Skeletal muscle cell (primary cell): ENCODE data around the gene RS1.

Source experiments
- DNase-seq: peaks from one replicate; pipeline ENCODE4 v3.0.0-alpha.2; 2010; ENCODE audit warnings: low read depth
- H3K4me3 ChIP-seq: 2 replicates; pipeline ENCODE4 v1.5.1; 2011; ENCODE audit warnings: low read depth, mild to moderate bottlenecking, control low read depth, low read length, moderate library complexity

RS1 gene

DNA sequence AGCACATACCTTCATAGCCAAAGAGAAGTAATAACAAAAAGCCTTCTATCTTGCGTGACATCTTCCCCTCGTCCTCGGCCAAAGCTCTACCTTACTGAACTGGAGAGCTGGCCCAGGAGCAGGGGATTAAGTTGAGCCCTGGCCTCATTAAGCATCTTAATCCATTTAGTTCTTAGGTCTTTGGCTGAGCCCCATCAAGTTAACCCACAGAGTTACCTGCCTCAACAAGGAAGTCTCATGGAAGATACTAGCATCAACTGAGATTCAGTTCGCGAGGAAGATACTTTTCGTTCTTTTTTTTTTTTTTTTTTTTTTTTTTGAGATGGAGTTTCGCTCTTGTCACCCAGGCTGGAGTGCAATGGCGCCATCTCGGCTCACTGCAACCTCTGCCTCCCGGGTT lies at the start of gene RS1:
TSS of gene RS1 (minus strand) at position 101 of the 400 bp plus-strand sequence. CDS start at position 61, 40 bp downstream.
- no peak for DNase-seq
- H3K4me3 ChIP-seq = no peak within 1 kb of the TSS

DNA sequence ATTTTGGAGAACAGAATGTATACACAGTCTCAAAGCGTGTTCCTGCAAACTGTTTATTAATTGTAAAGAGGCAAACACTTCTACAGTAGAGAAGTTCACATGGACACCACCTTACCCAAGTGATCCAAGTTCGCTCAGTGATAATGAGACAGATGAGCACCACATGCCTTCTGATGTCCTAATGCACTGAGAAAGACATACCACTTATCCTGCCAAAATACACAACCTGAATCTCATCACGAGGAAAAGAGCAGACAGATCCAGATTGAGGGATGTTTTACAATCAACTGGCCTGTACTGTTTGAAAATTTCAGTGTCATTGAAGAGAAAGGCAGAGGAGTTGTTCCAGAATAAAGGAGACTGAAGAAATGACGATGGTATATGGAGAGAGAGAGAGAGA lies 47.9 kb upstream of the RS1 start:
- no peak overlapping the region for H3K4me3 ChIP-seq
- DNase-seq = no peak

DNA sequence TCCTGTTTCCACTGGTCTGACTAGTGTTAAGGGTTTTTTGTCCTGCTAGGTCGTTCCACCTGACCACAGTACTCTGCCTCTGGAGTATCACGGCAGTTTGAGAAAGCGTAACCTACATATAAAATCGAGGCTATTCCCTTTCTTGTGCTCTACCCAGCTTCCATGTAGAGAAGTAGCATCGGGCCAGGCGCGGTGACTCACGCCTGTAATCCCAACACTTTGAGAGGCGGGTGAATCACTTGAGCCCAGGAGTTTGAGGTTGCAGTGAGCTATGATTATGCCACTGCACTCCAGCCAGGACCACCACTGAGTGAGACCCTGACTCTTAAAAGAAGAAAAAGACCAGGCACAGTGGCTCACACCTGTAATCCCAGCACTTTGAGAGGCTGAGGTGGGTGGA lies 43.0 kb upstream of the RS1 start:
- no peak overlapping the region for H3K4me3 ChIP-seq
- no peak for DNase-seq

DNA sequence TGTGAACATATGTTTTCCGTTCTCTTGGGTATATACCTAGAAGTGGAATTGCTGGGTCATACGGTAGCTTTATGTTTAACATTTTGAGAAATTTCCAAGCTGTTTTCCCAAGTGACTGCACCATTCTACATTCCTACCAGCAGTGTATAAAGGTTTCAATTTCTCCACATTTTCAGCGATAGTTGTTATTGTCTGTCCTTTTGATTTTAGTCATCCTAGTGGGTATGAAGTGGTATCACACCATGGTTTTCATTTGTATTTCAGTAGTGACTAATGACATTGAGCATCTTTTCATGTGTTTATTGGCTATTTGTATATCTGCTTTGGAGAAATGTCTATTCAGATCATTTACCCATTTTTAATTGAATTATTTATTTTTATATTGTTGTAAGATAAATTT lies 37.9 kb upstream of the RS1 start:
- no peak for DNase-seq
- H3K4me3 ChIP-seq = no peak overlapping the region

DNA sequence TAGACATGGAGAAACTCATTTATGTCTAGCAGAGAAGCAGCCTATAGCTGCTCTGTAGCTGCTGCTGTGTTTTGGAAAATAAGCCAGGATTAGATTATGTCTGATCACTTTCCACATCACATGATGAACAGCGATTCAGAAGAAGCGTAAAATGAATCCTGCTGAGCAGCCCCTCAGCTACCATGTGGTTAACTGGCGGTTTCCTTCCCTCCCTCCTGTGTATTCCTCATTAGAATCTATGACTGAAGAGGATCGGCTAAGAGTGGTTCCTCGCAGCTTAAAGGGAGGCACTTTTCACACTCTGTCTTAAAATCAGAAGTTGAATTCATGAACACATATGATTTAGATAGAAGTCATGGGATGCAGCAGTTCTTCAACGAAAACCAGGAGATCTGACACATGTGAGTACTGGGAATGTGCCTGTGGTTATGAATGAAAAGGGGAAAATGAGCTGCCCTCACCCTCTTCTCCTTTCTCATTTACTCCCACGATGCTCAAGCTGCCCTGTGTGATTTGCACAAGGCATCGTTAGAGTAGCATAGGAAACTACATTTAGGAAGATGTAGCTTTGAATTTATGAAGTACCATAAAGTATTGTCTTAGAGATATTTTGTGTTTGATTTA lies 35.6 kb upstream of the RS1 start, which contains the start of gene PPEF1:
TSS of gene PPEF1 (plus strand) at position 220 of the 624 bp plus-strand sequence. CDS start at position 356, 136 bp downstream.
- DNase-seq = no peak
- H3K4me3 ChIP-seq = no peak within 1 kb of the TSS

DNA sequence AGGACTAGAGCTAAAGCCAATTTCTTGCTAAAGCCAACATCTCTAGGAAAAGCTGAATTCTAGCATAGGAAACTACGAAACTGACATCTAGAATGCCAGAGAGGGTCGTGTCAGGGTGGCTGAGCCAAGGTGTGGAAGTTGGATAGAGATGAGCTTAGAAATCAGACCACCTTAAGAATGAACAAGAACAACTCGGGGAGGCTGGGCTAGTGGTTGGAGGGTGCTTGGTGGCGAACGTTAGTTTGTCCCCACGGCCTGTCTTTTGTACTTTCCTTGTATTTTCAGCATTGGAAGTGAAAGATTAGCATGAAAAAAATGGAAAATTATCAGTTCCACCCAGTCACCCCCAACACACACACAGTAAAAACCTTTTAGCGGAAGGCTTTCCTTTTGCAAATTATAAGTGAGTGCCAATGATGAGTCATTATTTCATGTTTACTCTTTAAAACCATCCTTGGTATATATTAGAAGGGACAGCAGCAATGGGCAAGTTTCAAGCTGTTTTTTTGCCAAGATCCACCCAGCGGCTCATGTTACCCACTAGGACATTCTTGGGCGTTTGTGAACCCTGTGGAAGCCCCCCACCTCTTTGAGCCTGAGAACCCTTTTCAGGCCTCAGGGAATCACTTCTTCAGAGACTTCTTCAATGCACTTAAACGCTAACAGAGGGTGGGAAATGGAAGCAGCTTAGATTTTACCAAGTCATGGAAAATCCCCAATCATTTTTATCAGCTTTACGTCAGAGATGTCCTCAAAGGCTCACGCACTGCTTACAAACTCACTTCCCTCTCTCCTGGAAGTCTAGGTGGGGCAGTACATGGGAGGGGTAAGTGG lies 30.7 kb upstream of the RS1 start:
- peak; percentile 16 for DNase-seq
- H3K4me3 ChIP-seq = no peak overlapping the region

DNA sequence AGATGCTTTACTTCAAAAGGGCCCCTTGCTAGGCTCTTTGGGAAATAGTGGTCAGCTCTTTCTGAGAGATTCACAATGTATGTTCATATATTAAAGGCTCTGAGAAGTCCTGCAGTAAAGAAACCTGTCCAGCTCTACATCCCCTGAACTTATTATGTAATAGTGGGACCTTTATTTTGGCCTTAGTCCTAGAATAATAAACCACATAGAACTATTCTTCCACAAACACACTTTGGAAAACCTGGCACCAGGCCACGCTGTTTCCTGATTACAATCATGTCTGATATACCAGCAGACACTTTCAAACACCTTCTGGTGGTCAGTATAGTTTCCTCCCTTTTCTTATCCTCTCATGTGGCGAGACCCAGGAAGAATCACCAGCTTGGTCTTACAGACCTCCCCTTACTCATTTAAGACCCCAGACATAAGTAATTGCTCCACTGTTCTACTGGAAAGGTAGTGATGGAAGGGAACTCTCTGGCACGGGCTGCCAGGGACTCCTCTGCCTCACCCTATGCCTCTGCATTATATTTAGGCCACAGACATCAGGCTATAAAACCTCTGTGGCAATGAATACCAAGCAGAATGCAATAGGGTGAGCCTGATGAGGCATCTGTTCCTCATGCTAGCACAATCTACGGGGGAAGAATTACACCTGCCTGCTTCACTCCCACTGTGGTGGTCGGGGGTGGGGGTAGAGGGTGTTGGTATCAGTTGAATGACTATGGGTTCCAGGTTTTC lies 29.9 kb upstream of the RS1 start:
- H3K4me3 ChIP-seq = no peak overlapping the region
- DNase-seq = no peak

DNA sequence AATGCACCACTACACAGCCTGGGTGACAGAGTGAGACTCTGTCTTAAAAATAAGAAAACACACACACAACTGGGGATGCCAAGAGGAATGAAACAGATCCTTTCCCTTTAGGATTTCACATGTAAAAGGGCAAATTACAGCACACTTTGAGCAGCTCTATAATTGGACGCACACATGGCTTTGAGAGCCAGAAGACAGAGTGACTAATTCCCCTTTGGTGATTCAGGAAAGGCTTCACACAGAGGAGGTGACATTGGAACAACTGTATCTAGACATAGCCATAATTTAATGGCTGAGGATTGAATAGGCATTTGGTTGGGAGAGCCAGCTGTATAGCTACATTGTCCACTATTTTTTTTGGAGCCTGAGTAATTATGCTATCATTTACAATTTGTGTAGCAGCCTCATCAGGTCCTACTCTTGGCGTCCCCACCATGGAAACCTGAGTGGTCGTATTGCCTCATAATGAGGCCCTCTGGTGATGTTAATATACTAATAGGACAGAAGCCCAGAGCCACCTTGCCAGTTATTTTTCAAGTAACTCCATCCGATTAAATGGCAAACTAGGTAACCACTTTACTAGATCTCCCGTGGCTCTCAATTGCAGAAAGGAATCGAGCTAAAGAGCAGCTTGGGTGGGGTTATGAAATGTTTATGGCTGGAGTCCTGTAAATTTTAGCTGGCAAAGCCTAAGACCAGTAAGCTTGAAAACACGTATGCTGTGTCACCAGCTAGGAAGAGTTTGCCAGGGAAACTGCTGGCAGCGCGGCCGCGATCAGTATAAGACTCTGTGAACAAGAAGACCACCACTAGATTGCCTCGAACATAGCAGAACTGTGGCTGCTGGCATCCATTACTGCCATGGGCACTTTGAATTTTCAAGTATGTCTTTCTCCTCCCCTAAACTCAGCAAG lies 27.1 kb upstream of the RS1 start:
- no peak for DNase-seq
- no peak overlapping the region for H3K4me3 ChIP-seq

DNA sequence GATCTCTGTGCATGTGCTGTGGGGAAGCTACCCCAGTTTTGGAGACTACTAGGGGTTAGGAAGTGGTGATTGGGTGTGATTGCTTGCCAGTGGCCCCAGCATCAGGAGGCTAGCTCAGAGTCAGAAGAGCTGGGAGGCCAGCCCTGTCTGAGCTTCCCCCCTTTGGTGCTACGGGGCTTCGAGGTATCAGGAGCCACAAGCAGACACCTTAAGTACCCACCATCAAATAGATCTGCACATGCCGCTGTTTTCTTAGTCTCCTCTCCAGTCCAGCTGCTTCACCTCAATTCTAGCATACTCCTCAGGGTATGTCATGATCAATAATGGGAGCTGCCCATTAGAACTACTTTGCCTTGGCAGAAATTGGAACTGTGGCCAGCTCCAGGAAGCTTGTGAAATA lies 24.7 kb upstream of the RS1 start:
- DNase-seq = no peak
- H3K4me3 ChIP-seq = no peak overlapping the region

DNA sequence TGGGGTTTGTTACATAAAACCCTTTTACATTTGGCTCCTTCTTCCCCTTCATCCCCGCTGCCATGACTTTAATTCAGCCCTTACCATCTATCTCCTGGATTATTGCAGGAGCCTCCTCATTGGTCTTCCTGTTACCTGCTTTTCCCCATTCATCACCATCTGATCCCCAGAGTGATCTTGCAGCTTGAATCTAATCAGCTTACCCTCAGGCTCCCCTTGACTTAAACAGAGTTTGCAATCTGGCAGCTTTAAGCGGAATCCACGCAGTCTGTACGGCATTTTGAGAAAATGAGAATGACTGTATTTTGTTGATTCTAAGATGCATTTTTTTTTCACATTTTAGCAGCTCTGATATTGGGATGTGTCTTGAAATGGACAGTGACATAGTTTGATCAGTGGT lies 20.6 kb upstream of the RS1 start:
- H3K4me3 ChIP-seq = no peak overlapping the region
- DNase-seq = no peak

DNA sequence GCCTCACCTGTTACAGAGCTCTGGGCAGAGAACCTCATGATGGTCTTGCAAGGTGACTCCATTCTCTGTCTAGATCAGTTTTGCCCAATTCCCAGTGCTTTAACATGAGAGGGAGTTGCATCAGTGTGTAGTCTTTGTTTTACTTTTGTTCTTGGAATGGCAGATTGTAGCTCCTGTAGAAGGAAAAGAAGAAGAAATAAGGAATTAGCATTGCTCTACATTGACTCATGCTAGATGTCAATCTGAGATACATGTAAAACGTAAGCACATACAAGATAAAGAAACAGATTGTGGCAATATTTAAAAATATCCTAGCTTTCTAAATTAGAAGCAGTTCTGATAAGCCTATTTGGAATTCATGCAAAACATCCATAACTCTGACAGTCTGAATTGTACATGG lies 19.5 kb upstream of the RS1 start:
- no peak for DNase-seq
- H3K4me3 ChIP-seq = no peak overlapping the region

DNA sequence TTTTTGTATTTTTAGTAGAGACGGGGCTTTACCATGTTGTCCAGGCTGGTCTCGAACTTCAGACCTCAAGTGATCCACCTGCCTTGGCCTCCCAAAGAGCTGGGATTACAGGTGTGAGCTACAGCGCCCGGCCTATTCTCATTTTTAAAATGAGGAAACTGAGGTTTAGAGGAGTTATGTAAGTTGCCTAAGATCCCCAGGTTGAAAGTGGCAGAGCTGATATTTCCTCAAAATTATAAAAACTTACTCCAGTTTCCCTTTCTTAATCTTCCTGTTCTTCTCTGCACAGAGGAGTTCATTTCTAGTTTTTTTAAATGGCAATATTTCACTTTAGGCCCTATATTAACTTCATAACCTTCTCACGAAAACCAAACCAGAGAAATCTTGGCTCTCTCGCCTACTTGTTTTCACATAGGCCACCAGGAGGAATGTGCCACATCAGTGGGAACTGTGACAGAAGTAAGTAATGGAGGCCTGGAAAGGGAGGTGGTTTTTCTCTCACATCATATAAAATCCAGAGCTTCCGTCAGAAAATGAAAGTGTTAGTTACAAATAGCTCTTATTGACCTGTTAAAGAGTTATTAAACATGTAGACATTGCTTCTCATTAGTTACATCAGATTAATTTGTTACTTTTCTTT lies 16.1 kb upstream of the RS1 start:
- no peak for DNase-seq
- no peak overlapping the region for H3K4me3 ChIP-seq

DNA sequence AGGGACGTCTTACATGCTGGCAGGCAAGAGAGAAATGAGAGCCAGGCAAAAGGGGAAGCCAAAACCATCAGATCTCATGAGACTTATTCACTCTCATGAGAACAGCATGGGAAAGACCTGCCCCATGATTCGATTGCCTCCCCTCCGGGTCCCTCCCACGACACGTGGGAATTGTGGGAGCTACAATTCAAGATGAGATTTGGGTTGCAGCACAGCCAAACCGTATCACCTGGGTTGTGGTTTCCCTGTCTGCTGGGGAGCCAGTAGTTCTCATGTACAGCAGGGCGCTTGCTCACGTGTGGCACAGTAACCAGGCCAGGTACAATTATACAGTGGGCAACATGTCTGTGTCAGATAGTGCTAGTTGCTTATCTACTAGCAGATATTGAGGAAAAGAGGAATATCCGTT lies 11.1 kb upstream of the RS1 start:
- H3K4me3 ChIP-seq = no peak overlapping the region
- DNase-seq = no peak

DNA sequence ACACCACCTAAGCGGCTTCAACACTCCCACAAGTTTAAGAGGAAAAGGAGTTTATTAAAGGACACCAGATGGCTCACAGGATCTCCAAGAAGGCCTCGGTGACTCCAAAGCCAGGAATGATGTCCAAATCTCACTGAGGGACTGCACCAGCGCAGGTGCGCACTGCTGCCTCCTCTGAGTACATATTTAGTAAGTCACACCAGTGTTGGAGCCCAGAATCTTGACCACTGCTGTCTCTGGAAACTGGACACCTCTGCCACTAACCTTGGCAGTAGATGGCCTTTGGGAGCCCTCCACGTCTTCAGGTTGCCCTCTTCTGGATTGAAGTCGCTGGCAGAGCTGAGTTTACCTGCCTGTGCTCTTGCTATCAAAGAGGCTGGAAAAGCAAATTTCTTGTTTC lies 10.1 kb upstream of the RS1 start:
- no peak overlapping the region for H3K4me3 ChIP-seq
- DNase-seq = no peak

DNA sequence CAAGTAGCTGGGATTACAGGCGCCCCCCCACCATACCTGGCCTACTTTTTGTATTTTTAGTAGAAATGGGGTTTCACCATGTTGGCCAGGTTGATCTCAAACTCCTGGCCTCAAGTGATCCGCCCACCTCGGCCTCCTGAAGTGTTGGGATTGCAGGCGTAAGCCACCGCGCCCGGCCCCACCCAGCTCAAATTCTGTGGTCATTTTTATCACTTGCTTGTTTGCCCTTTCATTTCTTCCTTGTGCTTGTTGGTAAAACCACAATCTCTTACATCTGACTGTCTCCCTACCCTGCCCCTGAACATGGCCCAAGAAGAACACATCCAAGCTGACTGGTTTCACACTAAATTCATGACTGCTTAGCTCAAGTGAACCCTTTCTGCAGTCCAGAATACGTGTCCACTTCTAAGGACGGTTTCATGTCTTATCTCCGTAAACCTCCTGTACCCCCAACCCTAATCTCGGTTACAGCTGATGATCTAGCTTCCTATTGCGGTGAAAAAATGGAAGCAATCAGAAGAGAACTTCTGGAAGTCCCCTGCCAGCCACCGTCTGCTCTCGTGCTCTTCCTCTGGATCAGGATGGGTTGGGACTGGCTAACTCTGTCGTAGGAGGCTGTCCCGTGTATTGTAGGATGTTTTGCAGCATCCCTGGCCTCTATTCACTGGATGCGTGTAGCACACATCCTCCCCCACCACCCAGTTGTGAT lies 5.4 kb upstream of the RS1 start:
- no peak for DNase-seq
- no peak overlapping the region for H3K4me3 ChIP-seq

DNA sequence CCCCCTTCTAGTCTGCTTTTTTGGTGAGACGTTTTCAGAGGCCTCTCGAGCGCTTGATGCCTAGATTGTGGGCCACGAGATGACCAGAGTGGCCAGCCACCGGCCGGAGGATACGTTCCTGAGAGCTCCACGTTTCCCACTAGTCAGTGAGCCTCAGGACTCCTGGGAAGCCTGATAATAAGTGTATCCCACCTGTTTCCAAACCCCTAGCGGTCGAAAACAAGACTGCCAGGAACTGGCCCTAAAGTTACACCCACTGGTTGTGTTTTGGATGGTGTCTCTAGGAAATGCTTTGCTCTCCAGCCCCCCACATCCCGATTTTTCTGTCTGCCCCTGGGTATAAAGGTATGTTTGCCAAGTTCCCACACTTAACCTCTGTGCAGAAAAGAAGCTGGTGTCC lies 4.6 kb upstream of the RS1 start:
- DNase-seq = no peak
- H3K4me3 ChIP-seq = no peak overlapping the region

DNA sequence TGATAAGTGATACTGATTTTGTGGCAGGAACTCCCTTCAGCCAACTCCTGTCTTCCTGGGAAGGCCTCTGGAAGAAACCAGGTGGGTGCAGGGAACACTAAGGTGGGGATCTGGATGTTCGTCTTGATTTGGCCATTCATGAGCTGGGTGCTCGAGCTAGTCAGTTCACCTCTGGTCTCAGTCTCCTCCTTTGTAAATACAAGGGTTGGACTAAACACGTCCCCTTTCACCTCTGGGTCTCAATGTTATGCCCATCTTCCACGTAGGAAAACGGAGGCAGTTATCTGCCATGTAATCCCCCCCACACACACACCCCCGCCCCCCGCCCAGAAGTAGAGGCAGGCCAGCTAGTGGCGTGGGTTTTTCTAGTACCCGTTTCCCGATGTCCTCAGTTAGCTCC lies 4.1 kb upstream of the RS1 start:
- DNase-seq = no peak
- H3K4me3 ChIP-seq = no peak overlapping the region
